Panc1 (cell line): ENCODE results near the gene UBE2O. TPM values are rescaled to one million over a fixed set of nuclear protein-coding genes. Genes with fewer than 3 reads are reported as not detected.

ENCODE experiments used
- ATAC-seq: fragments of 200-7000 bp; cut with Tn5 transposase; 2 replicates; pipeline ENCODE4 v1.9.1; 2020; ENCODE audit warnings: mild to moderate bottlenecking, moderate library complexity
- BruUV-seq: library from RNA; stranded (reverse); fragments of 400-500 nt; replicated peaks from 2 replicates; lab custom pipeline; 2021; lab: Mats Ljungman, UMichigan
- CTCF ChIA-PET: fragments of 300-600 bp; sonication (Branson Sonifier 250); formaldehyde crosslinking; loops from one replicate; lab custom pipeline; 2022; ENCODE audit warnings: antibody characterized with exemption; lab: Charles Lee
- POLR2A ChIA-PET: fragments of 300-600 bp; sonication (Branson Sonifier 250); formaldehyde crosslinking; loops from one replicate; lab custom pipeline; 2022; ENCODE audit warnings: antibody characterized with exemption; lab: Charles Lee
- DNase-seq: peaks from one replicate; pipeline ENCODE4 v3.0.0-alpha.2; 2010; ENCODE audit warnings: low read depth, low spot score
- H3K27ac ChIP-seq: 2 replicates; pipeline ENCODE4 v1.5.1; 2011; ENCODE audit warnings: mild to moderate bottlenecking, low read length, inconsistent platforms
- H3K27me3 ChIP-seq: fragments of 200-500 bp; sonication (Bioruptor generic); 2 replicates; pipeline ENCODE4 v1.6.0; 2014; ENCODE audit warnings: low read length, inconsistent platforms; ENCODE audit not compliant: control insufficient read depth, insufficient read depth
- H3K36me3 ChIP-seq: fragments of 200-500 bp; sonication (Bioruptor generic); 2 replicates; pipeline ENCODE4 v1.5.1; 2014; ENCODE audit warnings: inconsistent platforms, mild to moderate bottlenecking, low read length, moderate library complexity; ENCODE audit not compliant: control insufficient read depth, insufficient read depth
- H3K4me1 ChIP-seq: 2 replicates; pipeline ENCODE4 v1.5.1; 2011; ENCODE audit warnings: inconsistent platforms, mild to moderate bottlenecking, low read length, moderate library complexity; ENCODE audit not compliant: control insufficient read depth, insufficient read depth
- H3K4me3 ChIP-seq, 2 experiments: 2 replicates each; pipeline ENCODE4 v1.5.1; 2011 to 2012; ENCODE audit warnings: low read depth in 2 of 2, low read length in 2 of 2, mild to moderate bottlenecking in 2 of 2, inconsistent platforms in 1 of 2, moderate library complexity in 1 of 2
- H3K9me3 ChIP-seq: fragments of 200-500 bp; sonication (Bioruptor generic); 2 replicates; pipeline ENCODE4 v1.5.1; 2014; ENCODE audit warnings: low read depth, mild to moderate bottlenecking, inconsistent platforms, low read length, moderate library complexity; ENCODE audit not compliant: control insufficient read depth, insufficient read depth
- CTCF ChIP-seq: fragments of 450-650 bp; IDR thresholded peaks from 2 replicates; pipeline ENCODE4 v1.5.1; 2017; ENCODE audit warnings: mild to moderate bottlenecking
- POLR2AphosphoS5 ChIP-seq: IDR thresholded peaks from 2 replicates; pipeline ENCODE4 v1.6.1; 2012; ENCODE audit warnings: mild to moderate bottlenecking, low read depth, low read length, moderate library complexity
- REST ChIP-seq, 2 experiments: IDR thresholded peaks; 2 replicates each; pipeline ENCODE4 v1.6.1; 2011 to 2012; ENCODE audit warnings: low read depth in 2 of 2, control low read depth in 1 of 2, low read length in 1 of 2, mild to moderate bottlenecking in 1 of 2, moderate library complexity in 1 of 2; ENCODE audit not compliant: insufficient read depth in 1 of 2
- SIN3A ChIP-seq: IDR thresholded peaks from 2 replicates; pipeline ENCODE4 v1.6.1; 2012; ENCODE audit warnings: low read depth, mild to moderate bottlenecking, low read length, moderate library complexity, borderline replicate concordance; ENCODE audit not compliant: insufficient read depth
- TCF7L2 ChIP-seq: IDR thresholded peaks from 2 replicates; pipeline ENCODE4 v1.6.1; 2011; ENCODE audit warnings: mild to moderate bottlenecking, low read depth, low read length, inconsistent platforms
- in situ Hi-C: cut with HindIII; loops from 2 replicates; pipeline ENCODE4 v1.10.0; 2016; ENCODE audit warnings: low sequenced_read_pairs, low pct_unique_long_range_greater_than_20kb
- intact Hi-C: fragments of 100-400 bp; cut with micrococcal nuclease; formaldehyde crosslinking; loops from one replicate; pipeline ENCODE4 v1.10.0; 2022; ENCODE audit not compliant: unreplicated experiment
- total RNA-seq: library from RNA; stranded (reverse); gene quantifications from one replicate; pipeline ENCODE4 v1.2.1, GENCODE V29; 2021; ENCODE audit not compliant: unreplicated experiment

UBE2O gene
- total RNA-seq, 1 experiment from 2014 or later = 47.5 TPM

DNA sequence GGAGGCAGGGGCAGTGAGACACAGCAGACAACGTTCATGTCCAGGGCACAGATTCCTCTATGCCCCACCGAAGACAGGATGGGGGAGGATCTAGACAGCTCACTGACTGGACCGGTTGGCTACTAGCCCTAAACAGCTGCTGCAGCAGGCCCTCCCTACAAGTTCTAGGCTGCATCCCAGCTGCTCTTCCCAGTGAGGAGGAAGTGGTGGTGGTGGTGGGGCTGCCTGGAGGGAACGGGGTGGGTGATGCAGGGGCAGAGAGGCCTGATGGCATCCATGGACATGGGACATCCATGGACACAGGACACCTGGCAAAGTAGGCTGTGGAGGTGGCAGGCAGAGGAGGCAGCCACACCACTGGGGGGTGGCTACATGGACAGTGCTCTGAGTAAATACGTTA, 50.2 kb downstream of the UBE2O start:
- POLR2A ChIA-PET = no interaction called here
- TF ChIP-seq SIN3A (no peak), TCF7L2 (no peak), CTCF (no peak), REST (IDR thresholded peaks at IDR 0.05; ENCODE audit: insufficient read depth in 1 of 2, low read depth in 2 of 2, low read length in 1 of 2) (no peak), POLR2AphosphoS5 (no peak)

DNA sequence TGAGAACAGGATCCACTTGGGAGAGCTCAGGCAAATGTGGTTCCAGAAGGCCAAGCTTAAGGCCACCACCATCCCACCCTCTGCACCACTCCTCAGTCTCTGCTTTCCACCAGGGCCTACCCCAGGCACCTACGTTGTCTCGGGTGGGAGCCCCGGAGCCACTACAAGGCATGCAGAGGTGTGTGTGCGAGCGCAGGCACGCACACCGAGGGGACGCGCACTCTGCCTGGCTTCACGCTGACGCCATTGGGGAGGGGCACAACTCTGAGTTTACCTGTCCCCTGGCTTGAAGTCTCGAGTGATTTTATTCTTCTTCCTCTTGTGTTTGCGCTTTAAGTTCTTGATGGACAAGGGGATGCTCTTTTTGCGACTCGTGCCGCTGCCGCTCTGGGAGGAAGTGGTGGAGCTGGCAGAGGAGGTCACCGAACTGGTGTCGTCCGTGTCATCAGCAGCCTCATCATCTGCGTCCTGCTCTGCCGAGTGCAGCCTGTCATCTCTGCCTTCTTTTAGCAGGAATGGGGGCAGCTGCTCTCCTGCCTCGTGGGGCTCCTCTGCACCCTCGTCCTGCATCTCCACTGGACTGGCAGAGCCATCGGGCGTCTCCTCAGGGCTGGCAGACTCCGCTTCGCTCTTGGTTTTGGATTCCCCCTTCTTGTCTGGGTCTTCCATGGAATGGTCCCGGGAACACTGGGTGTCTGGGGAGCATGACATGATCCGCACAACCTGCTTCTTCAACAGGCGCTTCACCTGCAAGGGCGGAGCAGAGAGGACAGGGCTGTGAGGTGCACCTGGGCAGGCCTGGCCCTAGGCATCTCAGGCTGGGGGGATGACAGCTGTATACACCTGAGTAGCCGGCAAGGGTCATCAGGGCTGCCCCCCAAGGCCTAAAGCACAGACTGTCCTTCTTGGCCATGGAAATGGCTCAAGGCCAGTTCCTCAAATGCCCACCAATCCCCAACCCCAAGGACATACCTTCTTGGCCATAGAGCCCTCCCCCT, 53.5 kb downstream of the UBE2O start:
- H3K4me1 ChIP-seq = no peaks in the 10 kb centered on the region
- peaks cover 6% of the 10 kb centered on the region for H3K36me3 ChIP-seq
- ChIA-PET POLR2A (no interaction called here), CTCF (interaction anchor here (0.5 to 2.5 kb wide), 8 partner anchors 8 to 295 kb away, joined by 3 to 15 read pairs (median 7); no protein-coding TSS in a partner anchor)
- H3K9me3 ChIP-seq = no peaks in the 10 kb centered on the region
- TF ChIP-seq REST (IDR thresholded peaks at IDR 0.05; ENCODE audit: insufficient read depth in 1 of 2, low read depth in 2 of 2, low read length in 1 of 2) (no peak), POLR2AphosphoS5 (no peak), TCF7L2 (no peak), SIN3A (no peak), CTCF (no peak)
- intact Hi-C loops (loop anchor here (2.0 kb wide), 1 partner anchor 97 kb away; no protein-coding TSS in a partner anchor), in situ Hi-C loops (no loop called here)
- ATAC-seq (no peak; the same call in 1 of the 2 replicates), DNase-seq (no peak)
- BruUV-seq = no TSS peak
- no peak overlapping the region for H3K4me3 ChIP-seq
- H3K27me3 ChIP-seq = no peaks in the 10 kb centered on the region
- no peak overlapping the region for H3K27ac ChIP-seq

More for the DNA sequence above, 50.2 kb downstream of the UBE2O start:
- Histone ChIP-seq H3K4me1 (no peaks in the 10 kb centered on the region), H3K27me3 (no peaks in the 10 kb centered on the region), H3K4me3 (no peak overlapping the region), H3K9me3 (no peaks in the 10 kb centered on the region), H3K36me3 (peaks cover 2% of the 10 kb centered on the region), H3K27ac (no peak overlapping the region)
- in situ Hi-C loops = no loop called here
- CTCF ChIA-PET = no interaction called here
- BruUV-seq = no TSS peak
- intact Hi-C loops = no loop called here
- ATAC-seq (no peak), DNase-seq (no peak)
